SU-DHL-6 (cell line): ENCODE measurements around the gene IQGAP1.

ENCODE experiments used
- CTCF ChIP-seq: fragments of 200-600 bp; sonication (generic); IDR thresholded peaks from one replicate; pipeline ENCODE4 v1.5.1; 2017; ENCODE audit warnings: antibody characterized with exemption, mild to moderate bottlenecking, low read length, moderate library complexity; ENCODE audit not compliant: insufficient read depth, poor library complexity, severe bottlenecking
- EZH2phosphoT487 ChIP-seq: fragments of 200-600 bp; sonication (generic), shearing (Covaris generic); conservative IDR thresholded peaks from 2 replicates; pipeline ENCODE4 v1.6.1; 2018; ENCODE audit warnings: mild to moderate bottlenecking, antibody characterized with exemption, low read length, moderate library complexity, mixed read lengths

- TF ChIP-seq EZH2phosphoT487 (no peak), CTCF (no peak)
Observed at GRCh38 chr15:90493647-90494046, 105.6 kb downstream of the IQGAP1 start.
